WERI-Rb-1 (cell line): ENCODE results near the gene POU2F3.
"Not testable (repeated sequence)": the region's sequence is repeated elsewhere in the genome, so short reads cannot be mapped to it uniquely, and the experiment has no call there.

Source experiments
- DNase-seq: peaks from one replicate; pipeline ENCODE4 v3.0.0-alpha.2; 2020
- H3K27ac ChIP-seq: fragments of 250-450 bp; sonication (Bioruptor Pico); 2 replicates; pipeline ENCODE4 v1.5.1; 2020; ENCODE audit warnings: mild to moderate bottlenecking, moderate library complexity
- H3K27me3 ChIP-seq: fragments of 250-450 bp; sonication (Bioruptor Pico); 2 replicates; pipeline ENCODE4 v1.5.1; 2021; ENCODE audit warnings: mild to moderate bottlenecking, low read depth, moderate library complexity; ENCODE audit not compliant: insufficient read depth, severe bottlenecking
- H3K36me3 ChIP-seq: fragments of 250-450 bp; sonication (Bioruptor Pico); 2 replicates; pipeline ENCODE4 v1.5.1; 2020; ENCODE audit warnings: mild to moderate bottlenecking, moderate library complexity
- H3K4me3 ChIP-seq: 2 replicates; pipeline ENCODE4 v1.5.1; 2011; ENCODE audit warnings: low read depth, mild to moderate bottlenecking, control low read depth, low read length
- H3K9me3 ChIP-seq: fragments of 250-450 bp; sonication (Bioruptor Pico); 2 replicates; pipeline ENCODE4 v1.5.1; 2021; ENCODE audit warnings: mild to moderate bottlenecking, moderate library complexity; ENCODE audit not compliant: severe bottlenecking
- TF ChIP-seq, protein P1 (sequence below): IDR thresholded peaks from 2 replicates; pipeline ENCODE4 v1.5.1; 2011; ENCODE audit warnings: low read depth, mild to moderate bottlenecking, control low read depth, inconsistent platforms, low read length

POU2F3 gene

GRCh38 chr11:120244476-120245365 lies 4.8 kb downstream of the POU2F3 start:
- no peak for DNase-seq
- Histone ChIP-seq H3K36me3 (no peaks in the 10 kb centered on the region), H3K27me3 (no peaks in the 10 kb centered on the region), H3K27ac (no peak overlapping the region), H3K9me3 (no peaks in the 10 kb centered on the region), H3K4me3 (no peak overlapping the region)
- TF ChIP-seq, protein P1, sequence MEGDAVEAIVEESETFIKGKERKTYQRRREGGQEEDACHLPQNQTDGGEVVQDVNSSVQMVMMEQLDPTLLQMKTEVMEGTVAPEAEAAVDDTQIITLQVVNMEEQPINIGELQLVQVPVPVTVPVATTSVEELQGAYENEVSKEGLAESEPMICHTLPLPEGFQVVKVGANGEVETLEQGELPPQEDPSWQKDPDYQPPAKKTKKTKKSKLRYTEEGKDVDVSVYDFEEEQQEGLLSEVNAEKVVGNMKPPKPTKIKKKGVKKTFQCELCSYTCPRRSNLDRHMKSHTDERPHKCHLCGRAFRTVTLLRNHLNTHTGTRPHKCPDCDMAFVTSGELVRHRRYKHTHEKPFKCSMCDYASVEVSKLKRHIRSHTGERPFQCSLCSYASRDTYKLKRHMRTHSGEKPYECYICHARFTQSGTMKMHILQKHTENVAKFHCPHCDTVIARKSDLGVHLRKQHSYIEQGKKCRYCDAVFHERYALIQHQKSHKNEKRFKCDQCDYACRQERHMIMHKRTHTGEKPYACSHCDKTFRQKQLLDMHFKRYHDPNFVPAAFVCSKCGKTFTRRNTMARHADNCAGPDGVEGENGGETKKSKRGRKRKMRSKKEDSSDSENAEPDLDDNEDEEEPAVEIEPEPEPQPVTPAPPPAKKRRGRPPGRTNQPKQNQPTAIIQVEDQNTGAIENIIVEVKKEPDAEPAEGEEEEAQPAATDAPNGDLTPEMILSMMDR: no peak

DNA sequence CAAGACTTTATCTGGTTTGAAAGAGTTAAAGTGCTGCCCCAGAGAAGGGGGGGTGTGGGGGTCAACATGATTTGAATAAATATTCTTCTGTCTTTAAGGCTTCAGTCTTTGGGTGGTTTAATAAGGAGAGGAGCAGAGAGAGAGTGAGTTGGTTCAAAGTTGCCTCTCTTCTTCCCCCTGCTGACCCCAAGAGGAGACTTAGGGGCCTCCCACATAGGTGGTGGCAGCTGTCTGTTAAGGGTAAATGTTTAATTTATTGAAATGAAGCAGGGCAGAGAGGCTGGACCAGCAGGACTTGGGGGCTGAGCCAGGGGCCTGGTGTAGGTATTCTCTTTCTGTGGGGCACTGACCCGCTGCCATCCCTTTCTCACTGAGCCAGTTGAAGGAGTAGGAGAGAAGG lies 5.5 kb downstream of the POU2F3 start:
- no peak for DNase-seq
- Histone ChIP-seq H3K36me3 (no peaks in the 10 kb centered on the region), H3K9me3 (no peaks in the 10 kb centered on the region), H3K27me3 (no peaks in the 10 kb centered on the region), H3K4me3 (no peak overlapping the region), H3K27ac (no peak overlapping the region)
- TF ChIP-seq, protein P1: no peak

DNA sequence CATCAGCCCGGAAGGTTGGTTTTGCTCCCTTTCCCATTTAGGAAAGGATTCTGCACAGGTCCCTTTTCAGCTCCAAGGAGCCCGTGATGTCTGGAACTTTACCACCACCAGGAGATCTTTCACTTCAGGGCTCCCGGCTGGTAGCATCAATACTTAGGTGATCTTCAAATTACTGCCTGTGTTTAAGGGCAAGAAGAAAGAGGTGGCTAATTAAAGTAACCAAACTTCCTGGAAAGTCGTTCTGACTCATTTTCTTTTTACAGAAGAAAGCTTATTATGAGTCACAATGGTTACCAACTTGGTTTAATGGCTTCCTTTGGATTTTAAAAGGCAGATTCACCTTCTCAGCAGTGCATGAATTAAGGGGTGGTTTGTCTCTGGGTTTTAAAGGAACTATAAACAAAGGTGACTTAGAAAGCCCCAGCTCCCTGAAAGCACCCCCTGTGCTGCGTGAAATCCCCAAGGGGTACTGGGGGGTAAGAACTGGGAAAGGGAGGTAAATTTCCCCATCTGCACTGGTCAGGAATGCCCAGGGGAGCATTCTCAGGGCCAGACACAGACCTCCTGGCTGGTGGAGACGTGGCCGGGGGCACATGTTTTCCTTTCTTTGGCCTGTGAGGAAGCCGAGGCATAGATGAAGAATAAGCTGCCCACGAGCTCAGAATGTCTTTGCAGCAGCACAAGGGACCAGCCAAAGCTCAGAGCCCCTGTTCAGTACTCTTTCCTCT lies 8.8 kb downstream of the POU2F3 start:
- no peak overlapping the region for H3K27ac ChIP-seq
- no peaks in the 10 kb centered on the region for H3K9me3 ChIP-seq
- H3K27me3 ChIP-seq: no peaks in the 10 kb centered on the region
- DNase-seq: no peak
- no peaks in the 10 kb centered on the region for H3K36me3 ChIP-seq
- TF ChIP-seq, protein P1: no peak
- H3K4me3 ChIP-seq: no peak overlapping the region

GRCh38 chr11:120249279-120250262 lies 9.6 kb downstream of the POU2F3 start:
- H3K9me3 ChIP-seq: no peaks in the 10 kb centered on the region
- H3K36me3 ChIP-seq: no peaks in the 10 kb centered on the region
- H3K27me3 ChIP-seq: no peaks in the 10 kb centered on the region
- no peak for DNase-seq
- H3K27ac ChIP-seq: no peak overlapping the region
- TF ChIP-seq, protein P1: no peak
- H3K4me3 ChIP-seq: no peak overlapping the region

- not testable (repeated sequence) for H3K27ac ChIP-seq, H3K27me3 ChIP-seq, DNase-seq, H3K9me3 ChIP-seq, H3K36me3 ChIP-seq, H3K4me3 ChIP-seq
These were observed 13.4 kb downstream of the POU2F3 start for GRCh38 chr11:120253377-120253776.
